Activated CD4-positive, alpha-beta T cell treated with anti-CD3 and anti-CD28 coated beads for 4 hours (primary cell): ENCODE results near the gene FARP1.

ENCODE experiments used
- DNase-seq, 2 donors: peaks; one replicate each; pipeline ENCODE4 v3.0.0-alpha.2; 2020

FARP1 gene

GRCh38 chr13:98203646-98204326 is 60.9 kb downstream of the FARP1 start:
- DNase-seq, result no peak

GRCh38 chr13:98204546-98204945 is 61.7 kb downstream of the FARP1 start:
- DNase-seq, result no peak

GRCh38 chr13:98206946-98207345 is 64.1 kb downstream of the FARP1 start:
- DNase-seq, result no peak

- no peak for DNase-seq
These were observed 64.5 kb downstream of the FARP1 start for GRCh38 chr13:98207416-98207815.

GRCh38 chr13:98208606-98209005 is 65.7 kb downstream of the FARP1 start:
- DNase-seq, result no peak

GRCh38 chr13:98212763-98213162 is 69.9 kb downstream of the FARP1 start:
- DNase-seq, result no peak

GRCh38 chr13:98213354-98213753 is 70.5 kb downstream of the FARP1 start:
- DNase-seq, result no peak

GRCh38 chr13:98214008-98214643 is 71.2 kb downstream of the FARP1 start:
- no peak for DNase-seq

- no peak for DNase-seq
These were observed 71.8 kb downstream of the FARP1 start for GRCh38 chr13:98214707-98215106.

- no peak for DNase-seq
These were observed 72.6 kb downstream of the FARP1 start for GRCh38 chr13:98215508-98215907.

- DNase-seq, result no peak
These were observed 73.3 kb downstream of the FARP1 start for GRCh38 chr13:98216135-98216565.

- DNase-seq, result no peak
These were observed 73.9 kb downstream of the FARP1 start for GRCh38 chr13:98216711-98217285.

- DNase-seq, result no peak
These were observed 74.7 kb downstream of the FARP1 start for GRCh38 chr13:98217597-98217996.

- DNase-seq, result no peak
These were observed 76.8 kb downstream of the FARP1 start for GRCh38 chr13:98219685-98220084.

- DNase-seq, result no peak
These were observed 77.4 kb downstream of the FARP1 start for GRCh38 chr13:98220271-98220791.

- DNase-seq, result no peak
These were observed 78.3 kb downstream of the FARP1 start for GRCh38 chr13:98221234-98221633.

GRCh38 chr13:98222081-98222554 is 79.2 kb downstream of the FARP1 start:
- DNase-seq, result no peak

- DNase-seq, result no peak
These were observed 79.9 kb downstream of the FARP1 start for GRCh38 chr13:98222816-98223215.

GRCh38 chr13:98223741-98224140 is 80.8 kb downstream of the FARP1 start:
- no peak for DNase-seq

GRCh38 chr13:98224557-98224956 is 81.7 kb downstream of the FARP1 start:
- no peak for DNase-seq

GRCh38 chr13:98225036-98225940 is 82.4 kb downstream of the FARP1 start:
- DNase-seq, result no peak

GRCh38 chr13:98226496-98226895 is 83.6 kb downstream of the FARP1 start:
- no peak for DNase-seq
